GM12801 (cell line): ENCODE results near the gene SIL1.

Source experiments
- TF ChIP-seq, protein P1 (sequence below): IDR thresholded peaks from one replicate; pipeline ENCODE4 v1.5.1; 2011; ENCODE audit warnings: control low read depth; ENCODE audit not compliant: insufficient read length; ENCODE audit errors: extremely low read depth

The SIL1 gene

DNA sequence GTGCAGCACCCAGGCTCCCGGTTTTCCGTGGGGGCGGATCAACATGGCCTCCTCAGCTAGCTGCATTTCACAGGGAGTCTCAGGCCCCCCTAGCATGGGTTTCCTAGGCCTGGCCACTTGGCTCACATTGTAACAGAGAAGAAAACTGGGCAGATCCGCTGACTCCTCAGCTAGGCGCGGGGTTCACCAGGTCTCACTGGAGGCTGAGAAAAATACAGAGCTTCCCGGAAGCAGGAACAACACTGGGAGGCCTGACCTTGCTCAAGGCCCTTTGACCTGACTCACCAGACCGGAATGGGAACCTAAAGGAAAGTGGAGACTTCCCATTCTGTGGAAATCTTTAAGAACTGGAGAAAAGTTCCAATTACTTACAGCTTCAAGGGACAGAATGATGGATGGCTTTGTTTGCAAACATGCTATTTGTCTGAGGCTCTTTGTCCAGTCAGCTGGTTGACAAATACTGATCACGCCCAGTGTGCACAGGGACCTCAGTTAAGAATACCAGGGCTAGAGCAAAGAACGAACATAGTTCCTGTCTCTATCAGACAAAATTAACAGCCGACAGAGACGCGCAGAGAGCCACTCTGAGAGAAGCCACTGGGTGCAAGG is 234.3 kb downstream of the SIL1 start:
- TF ChIP-seq, protein P1, sequence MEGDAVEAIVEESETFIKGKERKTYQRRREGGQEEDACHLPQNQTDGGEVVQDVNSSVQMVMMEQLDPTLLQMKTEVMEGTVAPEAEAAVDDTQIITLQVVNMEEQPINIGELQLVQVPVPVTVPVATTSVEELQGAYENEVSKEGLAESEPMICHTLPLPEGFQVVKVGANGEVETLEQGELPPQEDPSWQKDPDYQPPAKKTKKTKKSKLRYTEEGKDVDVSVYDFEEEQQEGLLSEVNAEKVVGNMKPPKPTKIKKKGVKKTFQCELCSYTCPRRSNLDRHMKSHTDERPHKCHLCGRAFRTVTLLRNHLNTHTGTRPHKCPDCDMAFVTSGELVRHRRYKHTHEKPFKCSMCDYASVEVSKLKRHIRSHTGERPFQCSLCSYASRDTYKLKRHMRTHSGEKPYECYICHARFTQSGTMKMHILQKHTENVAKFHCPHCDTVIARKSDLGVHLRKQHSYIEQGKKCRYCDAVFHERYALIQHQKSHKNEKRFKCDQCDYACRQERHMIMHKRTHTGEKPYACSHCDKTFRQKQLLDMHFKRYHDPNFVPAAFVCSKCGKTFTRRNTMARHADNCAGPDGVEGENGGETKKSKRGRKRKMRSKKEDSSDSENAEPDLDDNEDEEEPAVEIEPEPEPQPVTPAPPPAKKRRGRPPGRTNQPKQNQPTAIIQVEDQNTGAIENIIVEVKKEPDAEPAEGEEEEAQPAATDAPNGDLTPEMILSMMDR = no peak

DNA sequence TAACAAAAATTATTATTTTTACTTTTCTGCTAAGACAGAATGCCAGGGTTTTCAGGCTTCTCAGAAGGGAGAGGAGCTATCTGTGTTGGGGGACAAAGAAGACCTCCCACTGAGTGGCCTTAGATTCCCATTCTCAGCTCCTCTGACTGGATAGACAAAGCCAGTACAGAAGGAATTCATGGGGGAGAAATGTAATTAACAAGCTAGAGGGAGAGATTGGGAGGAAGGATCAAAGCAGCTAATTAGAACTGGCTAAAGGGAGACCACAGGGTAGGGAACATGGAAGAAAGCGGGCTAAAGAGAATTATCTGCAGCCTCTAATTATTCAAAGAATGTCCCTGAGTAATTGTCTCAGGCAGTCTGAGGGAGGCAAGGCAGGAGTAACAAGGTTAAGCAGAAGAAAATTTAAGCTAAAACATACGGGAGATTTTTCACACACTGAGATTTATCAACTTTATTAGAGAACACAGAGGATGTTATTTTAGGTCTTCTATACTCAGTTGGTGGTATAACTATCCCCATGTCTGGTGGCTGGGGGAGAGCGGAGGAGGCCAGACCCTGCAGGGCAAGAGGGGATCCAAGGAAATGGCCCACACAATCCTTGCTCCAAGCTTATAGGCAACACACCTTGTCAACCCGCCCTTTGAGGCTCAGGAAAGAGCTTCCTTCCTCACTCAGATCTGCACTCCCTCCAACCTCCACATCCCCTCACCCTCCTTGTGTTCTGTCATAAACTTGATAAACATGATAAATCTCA is 235.4 kb downstream of the SIL1 start:
- TF ChIP-seq, protein P1 = no peak

DNA sequence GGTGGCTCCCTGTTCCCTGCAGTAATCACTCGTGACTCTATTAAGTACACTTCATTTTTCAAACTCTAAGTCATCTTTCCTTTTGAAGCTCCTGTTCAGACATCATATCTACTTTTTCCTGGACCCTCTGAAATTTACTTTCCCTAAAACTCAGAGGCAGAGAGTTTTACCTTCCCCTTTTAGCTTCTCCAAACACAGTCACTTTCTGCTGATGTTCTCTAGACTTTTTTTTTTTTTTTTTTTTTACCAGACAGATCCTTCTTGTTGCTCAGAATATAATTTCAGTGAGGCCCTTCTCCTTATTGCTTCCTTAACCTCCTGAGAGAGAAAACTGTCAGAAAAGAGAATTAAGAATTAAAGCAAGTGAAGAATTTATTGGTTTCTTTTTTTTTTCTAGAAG is 236.4 kb downstream of the SIL1 start:
- TF ChIP-seq, protein P1 = no peak

DNA sequence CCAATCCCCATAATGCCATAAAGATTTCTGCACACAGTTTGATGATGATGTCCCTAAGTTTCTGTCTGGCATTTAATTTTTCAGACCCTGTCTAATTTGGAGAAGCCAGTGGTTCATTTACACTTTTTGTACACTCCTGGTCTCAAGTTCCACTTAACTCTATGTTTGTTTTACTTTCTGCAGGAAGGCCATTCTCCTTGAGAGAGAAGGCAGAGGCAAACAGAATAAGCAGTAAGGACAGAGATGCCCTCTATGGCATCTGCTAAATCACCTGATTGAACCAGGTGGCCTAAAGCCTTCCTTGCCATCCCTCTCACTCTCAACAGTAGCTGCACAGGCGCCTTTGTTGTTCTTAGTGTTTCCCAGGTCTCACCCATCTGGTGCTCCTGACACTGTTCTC is 236.9 kb downstream of the SIL1 start:
- TF ChIP-seq, protein P1 = no peak

DNA sequence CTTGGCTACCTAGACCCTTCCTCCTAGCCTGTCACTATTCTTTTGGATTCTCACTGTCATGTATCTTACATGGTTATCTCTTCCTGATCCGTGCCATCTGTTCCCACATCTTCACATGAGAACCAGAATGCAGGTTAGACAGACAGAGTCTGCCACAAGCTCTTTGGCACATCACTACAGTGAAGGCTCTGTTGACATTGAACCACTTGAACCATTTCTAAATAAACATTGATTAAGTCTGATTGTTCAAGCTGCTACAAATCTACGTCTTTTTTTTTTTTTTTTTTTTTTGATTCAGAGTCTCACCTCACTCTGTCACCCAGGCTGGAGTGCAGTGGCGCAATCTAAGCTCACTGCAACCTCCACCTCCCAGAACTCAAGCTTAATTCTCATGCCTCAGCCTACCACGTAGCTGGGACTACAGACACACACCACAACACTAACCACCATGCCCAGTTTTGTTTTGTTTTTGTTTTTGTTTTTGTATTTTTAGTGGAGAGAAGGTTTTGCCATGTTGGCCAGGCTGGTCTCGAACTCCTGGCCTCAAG is 237.9 kb downstream of the SIL1 start:
- TF ChIP-seq, protein P1 = no peak

DNA sequence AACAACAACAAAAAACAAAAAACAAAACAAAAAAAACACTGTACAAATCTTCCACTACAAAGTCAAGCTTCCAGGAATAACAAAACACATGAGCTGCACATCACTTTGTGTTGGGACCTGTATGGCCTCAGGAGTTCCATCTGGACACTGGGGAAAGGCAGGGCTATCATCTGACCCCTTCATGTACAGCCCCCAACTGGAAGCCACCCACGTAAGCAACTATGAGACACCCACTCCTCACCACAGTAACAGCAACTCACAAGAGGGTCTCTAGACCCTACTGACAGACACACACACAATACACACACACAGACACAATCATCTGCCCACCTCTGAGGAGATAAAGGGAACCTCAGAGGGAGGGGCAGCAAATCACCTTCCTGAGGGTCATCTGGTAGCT is 241.4 kb downstream of the SIL1 start:
- TF ChIP-seq, protein P1 = no peak

DNA sequence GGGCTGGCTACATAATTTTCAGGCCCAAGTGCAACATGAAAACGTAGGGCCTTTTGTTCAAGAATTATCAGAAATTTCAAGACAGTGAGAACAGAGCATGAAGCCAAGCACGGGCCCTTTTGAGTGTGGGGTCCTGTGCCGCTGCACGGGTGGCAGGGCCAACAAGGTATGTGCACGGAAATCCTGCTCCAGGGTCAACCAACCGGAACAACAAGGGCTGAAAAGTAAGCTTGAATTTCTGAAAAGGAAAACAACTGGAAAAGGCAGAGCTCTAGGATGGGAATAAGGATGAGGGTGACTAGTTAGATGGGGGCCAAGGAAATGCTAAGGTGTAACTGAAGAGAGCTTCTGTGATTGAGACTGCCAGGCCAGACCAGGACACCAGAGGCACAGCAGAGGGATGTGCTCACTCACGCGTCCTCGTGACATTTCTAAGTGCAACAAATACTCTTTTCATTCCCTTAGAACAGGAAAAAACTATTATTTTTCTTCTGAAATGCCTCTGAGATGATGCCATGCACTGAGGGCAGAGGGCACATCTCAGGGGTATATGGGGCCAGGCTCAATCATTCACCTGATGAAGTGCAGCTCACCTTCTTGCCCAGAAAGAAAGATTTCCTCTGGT is 242.4 kb downstream of the SIL1 start:
- TF ChIP-seq, protein P1 = no peak
